Omental fat pad (tissue), 4 donors: ENCODE measurements around the gene FGF7. TPM values are rescaled to one million over a fixed set of nuclear protein-coding genes. Genes with fewer than 3 reads are reported as not detected.

Experiments used
- ATAC-seq: fragments of 150-250 bp; one replicate; pipeline ENCODE4 v1.9.1; 2016; ENCODE audit warnings: mild to moderate bottlenecking, moderate library complexity; ENCODE audit not compliant: low FRiP score
- DNase-seq: peaks from one replicate; pipeline ENCODE4 v3.0.0-alpha.2; 2019; ENCODE audit warnings: low spot score
- total RNA-seq, 4 donors: library from RNA; depleted of rRNA; stranded (reverse); fragments of >200 nt; gene quantifications; one replicate each; pipeline ENCODE4 v1.1.0, GENCODE V29; 2016
- TF ChIP-seq, protein P1 (sequence below), 3 donors: fragments of 450-650 bp; IDR thresholded peaks; one replicate each; pipeline ENCODE4 v1.5.1; 2016 to 2017; ENCODE audit warnings: antibody characterized with exemption in 3 of 3, mild to moderate bottlenecking in 3 of 3, moderate library complexity in 2 of 3

The FGF7 gene
- total RNA-seq, 4 donors from 2014 or later = 77.1 to 127 (median 102) TPM

DNA sequence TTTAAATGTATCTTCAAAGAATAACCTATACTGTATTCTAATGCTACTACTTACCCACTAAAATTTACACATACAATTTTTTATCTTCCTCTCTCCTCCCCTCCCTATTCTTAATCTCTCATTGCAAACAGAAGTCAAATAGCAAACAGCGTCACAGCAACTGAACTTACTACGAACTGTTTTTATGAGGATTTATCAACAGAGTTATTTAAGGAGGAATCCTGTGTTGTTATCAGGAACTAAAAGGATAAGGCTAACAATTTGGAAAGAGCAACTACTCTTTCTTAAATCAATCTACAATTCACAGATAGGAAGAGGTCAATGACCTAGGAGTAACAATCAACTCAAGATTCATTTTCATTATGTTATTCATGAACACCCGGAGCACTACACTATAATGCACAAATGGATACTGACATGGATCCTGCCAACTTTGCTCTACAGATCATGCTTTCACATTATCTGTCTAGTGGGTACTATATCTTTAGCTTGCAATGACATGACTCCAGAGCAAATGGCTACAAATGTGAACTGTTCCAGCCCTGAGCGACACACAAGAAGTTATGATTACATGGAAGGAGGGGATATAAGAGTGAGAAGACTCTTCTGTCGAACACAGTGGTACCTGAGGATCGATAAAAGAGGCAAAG is 984 bp downstream of the FGF7 start:
- ATAC-seq = no peak
- TF ChIP-seq, protein P1, sequence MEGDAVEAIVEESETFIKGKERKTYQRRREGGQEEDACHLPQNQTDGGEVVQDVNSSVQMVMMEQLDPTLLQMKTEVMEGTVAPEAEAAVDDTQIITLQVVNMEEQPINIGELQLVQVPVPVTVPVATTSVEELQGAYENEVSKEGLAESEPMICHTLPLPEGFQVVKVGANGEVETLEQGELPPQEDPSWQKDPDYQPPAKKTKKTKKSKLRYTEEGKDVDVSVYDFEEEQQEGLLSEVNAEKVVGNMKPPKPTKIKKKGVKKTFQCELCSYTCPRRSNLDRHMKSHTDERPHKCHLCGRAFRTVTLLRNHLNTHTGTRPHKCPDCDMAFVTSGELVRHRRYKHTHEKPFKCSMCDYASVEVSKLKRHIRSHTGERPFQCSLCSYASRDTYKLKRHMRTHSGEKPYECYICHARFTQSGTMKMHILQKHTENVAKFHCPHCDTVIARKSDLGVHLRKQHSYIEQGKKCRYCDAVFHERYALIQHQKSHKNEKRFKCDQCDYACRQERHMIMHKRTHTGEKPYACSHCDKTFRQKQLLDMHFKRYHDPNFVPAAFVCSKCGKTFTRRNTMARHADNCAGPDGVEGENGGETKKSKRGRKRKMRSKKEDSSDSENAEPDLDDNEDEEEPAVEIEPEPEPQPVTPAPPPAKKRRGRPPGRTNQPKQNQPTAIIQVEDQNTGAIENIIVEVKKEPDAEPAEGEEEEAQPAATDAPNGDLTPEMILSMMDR (IDR thresholded peaks at IDR 0.05) = no peak
- DNase-seq = no peak

DNA sequence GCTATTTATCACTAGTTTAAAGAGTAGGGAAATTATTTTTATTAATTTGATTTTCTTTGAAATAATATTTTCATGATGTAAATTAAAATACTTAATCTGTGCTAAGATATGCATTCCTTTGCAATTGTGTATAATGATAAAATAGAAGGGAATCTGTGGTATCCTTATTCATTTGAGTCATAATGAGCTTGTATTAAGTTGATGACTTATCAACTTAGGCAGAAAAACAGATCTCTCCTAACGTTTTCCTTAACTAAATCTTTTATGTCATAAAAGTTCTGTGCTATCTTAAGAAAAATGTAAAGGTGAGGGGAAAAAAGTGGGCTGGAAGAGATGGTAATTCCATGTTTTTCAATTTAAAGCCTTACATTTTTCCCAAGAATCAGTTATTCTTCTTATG is 1.9 kb downstream of the FGF7 start:
- ATAC-seq = no peak
- no peak for DNase-seq
- TF ChIP-seq, protein P1 (IDR thresholded peaks at IDR 0.05) = no peak

DNA sequence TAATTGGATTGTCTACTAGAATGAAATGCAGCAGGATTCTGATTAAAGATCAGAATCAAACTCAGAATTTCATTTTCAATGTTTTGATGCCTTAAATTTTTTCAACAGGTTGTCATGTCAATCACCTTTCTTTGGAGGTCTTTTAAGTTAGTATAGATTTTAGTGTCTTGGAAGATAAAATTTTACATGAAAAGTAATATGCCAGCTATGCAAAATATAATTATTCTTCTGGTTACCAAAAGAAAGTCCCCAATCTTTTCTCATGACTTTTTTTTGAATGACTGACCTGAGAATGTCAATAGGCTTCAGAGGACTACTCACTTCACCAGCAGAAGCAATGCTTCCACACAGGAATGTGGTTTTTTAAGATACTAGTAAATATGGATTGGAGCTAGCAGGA is 4.3 kb downstream of the FGF7 start:
- TF ChIP-seq, protein P1 (IDR thresholded peaks at IDR 0.05) = no peak
- ATAC-seq (no peak), DNase-seq (no peak)

DNA sequence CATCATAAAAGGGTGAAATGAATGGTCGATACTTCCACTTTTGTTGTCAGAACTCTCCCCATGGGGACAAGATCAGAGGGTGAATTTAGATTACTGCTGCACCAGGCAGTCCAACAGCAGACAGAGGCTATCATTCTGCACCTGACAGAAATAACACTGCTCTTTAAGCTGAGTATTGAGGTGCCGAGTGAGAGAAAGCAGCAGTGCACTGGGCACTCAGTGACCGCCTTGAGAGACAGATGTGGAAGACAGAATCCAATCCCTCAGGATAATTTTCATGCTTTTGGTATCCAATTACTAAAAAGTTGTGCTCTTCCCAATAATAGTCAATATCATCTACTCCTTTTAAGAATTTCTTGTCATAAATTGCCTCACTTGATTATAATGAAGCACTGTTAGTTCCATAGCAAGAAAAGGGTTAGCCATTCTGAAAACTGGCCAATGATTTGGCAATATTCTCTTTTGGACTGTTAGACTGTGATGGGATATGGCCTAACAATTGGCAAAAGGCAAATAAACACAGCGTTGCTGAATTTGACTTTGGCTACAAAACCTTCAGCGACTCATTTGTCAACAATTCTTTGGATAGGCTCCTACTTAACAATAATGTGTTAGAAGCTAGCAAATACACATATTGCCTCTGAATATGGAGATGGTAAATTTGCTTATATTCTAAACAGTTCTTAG is 5.5 kb downstream of the FGF7 start:
- TF ChIP-seq, protein P1 (IDR thresholded peaks at IDR 0.05) = no peak
- peak; percentile 62 for ATAC-seq
- no peak for DNase-seq

DNA sequence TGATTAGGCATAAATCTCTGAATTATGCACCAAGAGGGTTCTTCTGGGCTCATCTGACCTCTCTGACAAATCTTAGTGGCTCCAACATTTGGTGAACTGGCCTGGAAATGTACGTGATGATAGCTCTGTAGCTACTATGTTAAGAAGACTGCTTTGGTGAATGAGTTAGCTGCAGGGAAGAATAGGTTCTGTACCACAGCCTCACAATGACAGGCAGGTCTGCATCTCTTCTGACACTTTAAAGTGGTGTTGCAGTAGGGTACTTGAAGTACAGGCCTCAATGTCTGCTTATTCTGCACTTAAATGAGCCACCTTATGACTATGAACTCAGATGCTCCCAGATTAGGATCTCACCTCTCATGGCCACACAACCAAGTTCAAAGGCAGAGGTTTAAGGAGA is 7.0 kb downstream of the FGF7 start:
- ATAC-seq (no peak), DNase-seq (no peak)
- TF ChIP-seq, protein P1 (IDR thresholded peaks at IDR 0.05) = no peak

DNA sequence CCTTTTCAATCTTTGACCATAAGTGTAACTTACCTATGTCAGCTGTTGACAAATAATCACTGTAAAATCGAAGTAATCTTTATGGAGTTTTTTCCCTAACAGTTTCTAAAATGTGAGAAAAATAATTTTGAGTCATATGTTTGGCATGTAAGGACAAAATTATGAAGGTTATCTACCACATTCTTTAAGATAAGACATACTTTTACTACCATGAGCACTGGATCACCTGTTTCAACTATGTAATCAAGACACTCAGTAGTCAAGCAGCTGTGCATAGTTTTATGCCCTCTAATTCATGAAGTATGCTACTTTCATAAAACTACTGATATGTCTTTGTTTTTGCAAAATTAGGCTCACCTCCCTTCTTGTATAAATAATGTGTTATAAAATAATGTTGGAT is 12.1 kb downstream of the FGF7 start:
- TF ChIP-seq, protein P1 (IDR thresholded peaks at IDR 0.05) = no peak
- ATAC-seq = no peak
- no peak for DNase-seq

DNA sequence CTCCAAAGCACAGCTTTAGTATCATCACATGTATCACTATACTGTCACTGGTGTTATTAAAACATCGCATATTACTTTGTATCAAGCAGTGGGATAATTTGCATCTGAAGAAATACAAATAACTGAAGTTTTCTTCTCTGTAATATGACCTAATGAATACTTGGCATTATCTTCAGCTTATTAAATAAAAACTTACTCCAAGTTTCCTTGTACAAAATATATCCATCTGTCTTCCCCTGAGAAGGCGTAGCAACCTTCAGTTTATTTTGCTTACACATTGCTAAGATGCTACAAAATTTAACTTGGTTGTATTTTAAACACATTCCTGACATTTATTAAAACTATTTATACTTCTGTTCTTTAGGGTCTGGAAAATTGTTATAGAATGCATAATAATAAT is 13.7 kb downstream of the FGF7 start:
- TF ChIP-seq, protein P1 (IDR thresholded peaks at IDR 0.05) = no peak
- no peak for DNase-seq
- no peak for ATAC-seq
